ENCODE data around the gene ATG4B.
A peak's percentile ranks its signal among the peaks of the same experiment; 100 is the strongest.

The ATG4B gene

DNA sequence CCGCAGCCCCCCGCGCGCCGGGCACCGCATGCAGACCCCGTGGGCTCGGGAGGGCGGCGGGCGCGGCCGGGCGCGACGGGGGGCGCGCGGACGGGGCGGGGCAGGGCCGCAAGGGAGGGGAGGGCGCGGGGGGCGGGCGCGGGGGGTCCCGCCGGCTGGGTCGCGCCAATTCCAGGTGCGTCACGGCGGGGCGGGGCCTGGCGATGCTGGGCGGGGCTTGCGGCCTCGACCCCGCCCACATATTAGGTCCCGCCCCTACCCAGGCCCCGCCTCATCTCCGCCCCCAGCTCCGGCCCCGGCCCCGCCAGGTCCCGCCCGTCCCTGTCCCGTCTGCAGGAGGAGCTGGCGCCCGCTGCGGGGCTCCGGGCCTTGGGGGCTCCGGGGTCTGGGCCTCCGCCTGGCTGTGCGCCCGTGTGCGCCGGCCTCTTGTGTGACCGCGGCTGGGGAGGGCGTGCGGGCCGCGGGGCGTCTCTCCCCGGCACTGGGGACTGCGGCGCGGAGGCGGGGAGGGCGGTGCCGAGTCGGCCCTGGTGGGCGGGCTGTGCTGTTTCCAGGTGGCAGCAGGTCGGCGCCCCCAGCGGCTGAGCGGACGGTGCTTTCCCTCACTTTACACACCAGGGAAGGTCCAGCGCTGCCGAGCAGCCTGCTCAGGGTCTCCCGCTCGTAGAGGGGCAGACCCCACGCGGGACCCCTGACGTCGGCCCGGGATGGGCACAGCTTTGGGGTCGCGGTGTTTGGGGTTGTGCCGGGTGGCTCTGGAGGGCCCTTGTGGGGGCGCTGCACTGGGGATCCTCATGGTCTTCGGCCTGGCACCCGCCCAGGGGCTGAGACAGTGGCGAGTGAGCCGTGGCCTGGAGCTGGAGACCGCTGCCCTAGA, 64.9 kb downstream of the ATG4B start:
- in situ Hi-C loops (cut with MboI; ENCODE audit: low sequenced_read_pairs, unreplicated experiment), result no loop called here
- TF ChIP-seq, protein P1, sequence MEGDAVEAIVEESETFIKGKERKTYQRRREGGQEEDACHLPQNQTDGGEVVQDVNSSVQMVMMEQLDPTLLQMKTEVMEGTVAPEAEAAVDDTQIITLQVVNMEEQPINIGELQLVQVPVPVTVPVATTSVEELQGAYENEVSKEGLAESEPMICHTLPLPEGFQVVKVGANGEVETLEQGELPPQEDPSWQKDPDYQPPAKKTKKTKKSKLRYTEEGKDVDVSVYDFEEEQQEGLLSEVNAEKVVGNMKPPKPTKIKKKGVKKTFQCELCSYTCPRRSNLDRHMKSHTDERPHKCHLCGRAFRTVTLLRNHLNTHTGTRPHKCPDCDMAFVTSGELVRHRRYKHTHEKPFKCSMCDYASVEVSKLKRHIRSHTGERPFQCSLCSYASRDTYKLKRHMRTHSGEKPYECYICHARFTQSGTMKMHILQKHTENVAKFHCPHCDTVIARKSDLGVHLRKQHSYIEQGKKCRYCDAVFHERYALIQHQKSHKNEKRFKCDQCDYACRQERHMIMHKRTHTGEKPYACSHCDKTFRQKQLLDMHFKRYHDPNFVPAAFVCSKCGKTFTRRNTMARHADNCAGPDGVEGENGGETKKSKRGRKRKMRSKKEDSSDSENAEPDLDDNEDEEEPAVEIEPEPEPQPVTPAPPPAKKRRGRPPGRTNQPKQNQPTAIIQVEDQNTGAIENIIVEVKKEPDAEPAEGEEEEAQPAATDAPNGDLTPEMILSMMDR (IDR thresholded peaks at IDR 0.05; ENCODE audit: borderline replicate concordance, control extremely low read depth, extremely low read depth, insufficient read depth, missing control alignments), result peak; percentile 45
- peak; percentile 95 for DNase-seq (ENCODE audit: low spot score)

DNA sequence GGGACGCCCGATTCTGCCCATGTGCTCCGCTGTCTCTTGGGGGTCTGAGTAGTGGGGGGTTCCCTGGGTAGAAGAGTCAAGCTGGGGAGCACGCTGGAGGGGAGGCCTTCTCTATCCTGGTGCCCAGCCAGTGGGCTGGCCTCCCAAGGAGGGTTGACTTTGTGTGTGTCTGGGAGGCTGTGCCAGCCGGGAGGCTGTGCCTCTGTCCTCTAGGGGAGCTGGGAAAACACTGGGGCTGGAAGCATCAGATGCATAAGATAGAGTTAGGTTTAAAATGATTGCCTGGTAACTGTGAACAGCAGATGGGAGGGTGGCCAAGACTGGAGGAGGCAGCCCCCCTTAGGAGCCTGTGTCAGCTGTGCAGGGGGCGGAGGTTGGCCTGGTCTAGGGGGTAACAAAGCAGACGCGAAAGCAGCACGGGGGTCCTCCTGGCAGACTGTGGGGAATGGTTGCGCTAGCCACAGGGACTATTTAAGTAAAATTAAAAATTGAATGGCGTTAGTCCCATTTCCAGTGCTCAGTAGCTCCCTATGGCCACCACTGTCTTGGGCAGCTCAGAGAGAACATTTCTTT, 65.6 kb downstream of the ATG4B start:
- in situ Hi-C loops (cut with MboI; ENCODE audit: low sequenced_read_pairs, unreplicated experiment), result no loop called here
- no peak for DNase-seq (ENCODE audit: low spot score)
- TF ChIP-seq, protein P1 (IDR thresholded peaks at IDR 0.05; ENCODE audit: borderline replicate concordance, control extremely low read depth, extremely low read depth, insufficient read depth, missing control alignments), result no peak

DNA sequence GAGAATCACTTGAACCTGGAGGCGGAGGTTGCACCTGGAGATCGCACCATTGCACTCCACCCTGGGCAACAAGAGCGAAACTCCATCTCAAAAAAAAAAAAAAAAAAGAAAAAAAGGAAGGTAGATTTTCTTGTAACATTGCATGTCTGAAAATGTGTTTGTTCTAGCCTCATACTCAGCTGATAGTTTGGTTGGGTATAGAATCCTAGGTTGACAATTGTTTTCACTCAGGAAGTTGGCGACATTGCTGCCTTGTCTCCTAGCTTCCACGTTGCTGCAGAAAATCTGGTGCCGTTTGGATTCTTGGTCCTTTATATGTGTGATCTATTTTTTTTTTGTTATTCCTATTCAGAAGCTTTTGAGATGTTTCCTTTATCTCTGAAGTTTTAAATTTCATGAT, 69.0 kb downstream of the ATG4B start:
- TF ChIP-seq, protein P1 (IDR thresholded peaks at IDR 0.05; ENCODE audit: borderline replicate concordance, control extremely low read depth, extremely low read depth, insufficient read depth, missing control alignments), result no peak
- in situ Hi-C loops (cut with MboI; ENCODE audit: low sequenced_read_pairs, unreplicated experiment), result no loop called here
- DNase-seq (ENCODE audit: low spot score), result no peak

DNA sequence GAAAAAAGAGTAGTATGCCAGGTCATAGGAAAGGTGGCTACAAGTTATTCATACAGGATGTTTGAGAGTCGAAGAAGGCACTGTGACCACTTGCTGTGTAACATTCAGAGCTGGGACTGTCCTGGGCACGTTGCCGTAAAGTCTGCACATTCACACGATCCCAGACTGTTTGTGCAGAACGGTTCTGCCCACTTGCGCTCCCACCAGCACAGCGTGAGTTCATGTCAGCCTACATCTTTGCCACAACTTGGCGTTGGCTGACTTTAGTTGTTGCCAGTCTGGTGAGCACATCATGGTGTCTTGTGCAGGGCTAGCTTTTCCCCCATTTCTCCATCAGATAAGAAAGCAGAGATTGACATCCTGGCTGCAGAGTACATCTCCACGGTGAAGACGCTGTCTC, 71.4 kb downstream of the ATG4B start:
- in situ Hi-C loops (cut with MboI; ENCODE audit: low sequenced_read_pairs, unreplicated experiment), result no loop called here
- DNase-seq (ENCODE audit: low spot score), result no peak
- TF ChIP-seq, protein P1 (IDR thresholded peaks at IDR 0.05; ENCODE audit: borderline replicate concordance, control extremely low read depth, extremely low read depth, insufficient read depth, missing control alignments), result no peak

DNA sequence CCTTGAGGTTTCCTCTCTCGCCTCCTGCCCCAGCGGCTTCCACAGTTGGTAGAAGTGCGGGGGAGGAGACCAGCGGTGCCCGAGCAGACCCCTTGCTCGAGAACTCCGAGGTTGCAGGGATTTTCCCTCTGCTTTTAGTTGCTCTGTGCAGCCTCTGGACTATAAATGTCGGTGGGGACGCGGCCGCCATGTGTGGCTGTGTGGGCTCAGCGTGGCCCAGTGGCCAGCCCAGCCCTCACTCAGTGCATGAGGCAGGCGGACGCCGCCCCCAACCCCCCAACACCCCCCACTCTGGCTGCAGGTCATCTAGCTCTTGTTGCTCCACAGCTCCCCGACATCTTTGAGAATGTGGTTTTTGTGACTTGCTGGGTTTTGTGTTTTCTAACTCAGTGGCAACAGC, 81.6 kb downstream of the ATG4B start:
- TF ChIP-seq, protein P1 (IDR thresholded peaks at IDR 0.05; ENCODE audit: borderline replicate concordance, control extremely low read depth, extremely low read depth, insufficient read depth, missing control alignments), result no peak
- no peak for DNase-seq (ENCODE audit: low spot score)
- in situ Hi-C loops (cut with MboI; ENCODE audit: low sequenced_read_pairs, unreplicated experiment), result no loop called here

DNA sequence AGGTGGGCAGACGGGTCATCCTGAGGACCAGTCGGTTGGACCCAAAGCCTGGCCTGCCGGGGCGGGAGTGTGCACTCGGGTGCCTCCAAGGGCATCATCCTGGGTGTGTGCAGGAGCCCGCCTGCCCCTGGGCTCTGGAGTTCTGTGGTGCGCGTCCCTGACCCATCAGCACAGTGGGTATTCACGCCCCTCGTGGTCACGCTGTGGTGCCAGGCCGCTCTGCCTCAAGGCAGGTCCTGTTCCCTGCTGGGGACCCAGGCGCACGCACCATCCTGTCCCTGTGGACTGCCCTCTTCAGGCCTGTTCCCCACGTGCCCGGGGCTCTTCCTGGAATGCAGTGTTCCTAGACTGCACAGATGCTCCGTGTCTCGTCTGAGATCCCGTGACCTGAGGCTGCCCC, 82.6 kb downstream of the ATG4B start:
- TF ChIP-seq, protein P1 (IDR thresholded peaks at IDR 0.05; ENCODE audit: borderline replicate concordance, control extremely low read depth, extremely low read depth, insufficient read depth, missing control alignments), result no peak
- DNase-seq (ENCODE audit: low spot score), result no peak

More for the DNA sequence above, 82.6 kb downstream of the ATG4B start:
- in situ Hi-C loops (cut with MboI; ENCODE audit: low sequenced_read_pairs, unreplicated experiment), result no loop called here
